ENCODE data around the gene SHH.

GRCh38 chr7:155835446-155836215 is 23.4 kb upstream of the SHH start:
- TF ChIP-seq POLR2AphosphoS5 (IDR thresholded peaks at IDR 0.05): no peak
- TF ChIP-seq, protein P1, sequence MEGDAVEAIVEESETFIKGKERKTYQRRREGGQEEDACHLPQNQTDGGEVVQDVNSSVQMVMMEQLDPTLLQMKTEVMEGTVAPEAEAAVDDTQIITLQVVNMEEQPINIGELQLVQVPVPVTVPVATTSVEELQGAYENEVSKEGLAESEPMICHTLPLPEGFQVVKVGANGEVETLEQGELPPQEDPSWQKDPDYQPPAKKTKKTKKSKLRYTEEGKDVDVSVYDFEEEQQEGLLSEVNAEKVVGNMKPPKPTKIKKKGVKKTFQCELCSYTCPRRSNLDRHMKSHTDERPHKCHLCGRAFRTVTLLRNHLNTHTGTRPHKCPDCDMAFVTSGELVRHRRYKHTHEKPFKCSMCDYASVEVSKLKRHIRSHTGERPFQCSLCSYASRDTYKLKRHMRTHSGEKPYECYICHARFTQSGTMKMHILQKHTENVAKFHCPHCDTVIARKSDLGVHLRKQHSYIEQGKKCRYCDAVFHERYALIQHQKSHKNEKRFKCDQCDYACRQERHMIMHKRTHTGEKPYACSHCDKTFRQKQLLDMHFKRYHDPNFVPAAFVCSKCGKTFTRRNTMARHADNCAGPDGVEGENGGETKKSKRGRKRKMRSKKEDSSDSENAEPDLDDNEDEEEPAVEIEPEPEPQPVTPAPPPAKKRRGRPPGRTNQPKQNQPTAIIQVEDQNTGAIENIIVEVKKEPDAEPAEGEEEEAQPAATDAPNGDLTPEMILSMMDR (IDR thresholded peaks at IDR 0.05): no peak

Measured in prostate gland (tissue), 2 donors.